PC-9 (cell line): Measurements from ENCODE around the gene CEP41. TPM values are rescaled to one million over a fixed set of nuclear protein-coding genes. Genes with fewer than 3 reads are reported as not detected.

Experiments
- BruUV-seq: library from RNA; stranded (reverse); fragments of 400-500 nt; replicated peaks from 2 replicates; lab custom pipeline; 2021; lab: Mats Ljungman, UMichigan
- CTCF ChIA-PET: fragments of 300-600 bp; sonication (Branson Sonifier 250); formaldehyde crosslinking; loops from one replicate; lab custom pipeline; 2022; ENCODE audit warnings: antibody characterized with exemption; lab: Charles Lee
- POLR2A ChIA-PET: fragments of 300-600 bp; sonication (Branson Sonifier 250); formaldehyde crosslinking; loops from one replicate; lab custom pipeline; 2022; ENCODE audit warnings: antibody characterized with exemption; ENCODE audit not compliant: unreplicated experiment; lab: Charles Lee
- DNase-seq, 2 experiments: peaks; one replicate each; pipeline versions ENCODE4 v3.0.0 to v3.0.0-alpha.2; 2015 to 2022; ENCODE audit warnings: mixed read lengths in 1 of 2
- H2AFZ ChIP-seq: fragments of 200-600 bp; sonication (generic); 2 replicates; pipeline ENCODE4 v1.8.1; 2017; ENCODE audit warnings: antibody characterized with exemption
- H3F3A ChIP-seq: fragments of 200-600 bp; sonication (generic); 2 replicates; pipeline ENCODE4 v1.8.1; 2017; ENCODE audit warnings: antibody characterized with exemption, mild to moderate bottlenecking, low read depth; ENCODE audit not compliant: insufficient read depth
- H3K27ac ChIP-seq: fragments of 200-600 bp; sonication (generic); 2 replicates; pipeline ENCODE4 v1.6.1; 2016; ENCODE audit warnings: mixed run types
- H3K27me3 ChIP-seq: fragments of 200-600 bp; sonication (generic); 2 replicates; pipeline ENCODE4 v1.6.1; 2016; ENCODE audit warnings: low read depth, mixed run types; ENCODE audit not compliant: insufficient read depth
- H3K36me3 ChIP-seq: fragments of 200-600 bp; sonication (generic); 2 replicates; pipeline ENCODE4 v1.6.1; 2016; ENCODE audit warnings: low read depth, mixed run types
- H3K4me1 ChIP-seq: fragments of 200-600 bp; sonication (generic); replicated peaks from 2 replicates; pipeline ENCODE4 v1.6.1; 2016; ENCODE audit warnings: mixed run types; ENCODE audit not compliant: insufficient read depth
- H3K4me2 ChIP-seq: fragments of 200-600 bp; sonication (generic); 2 replicates; pipeline ENCODE4 v1.6.1; 2017; ENCODE audit warnings: mixed run types
- H3K4me3 ChIP-seq: fragments of 200-600 bp; sonication (generic); 2 replicates; pipeline ENCODE4 v1.6.1; 2016; ENCODE audit warnings: mixed run types
- H3K79me2 ChIP-seq: fragments of 200-600 bp; sonication (generic); 2 replicates; pipeline ENCODE4 v1.6.1; 2017; ENCODE audit warnings: low read depth, mixed run types
- H3K9me2 ChIP-seq: fragments of 200-600 bp; sonication (generic); 2 replicates; pipeline ENCODE4 v1.8.1; 2017; ENCODE audit warnings: mild to moderate bottlenecking; ENCODE audit not compliant: insufficient read depth
- H3K9me3 ChIP-seq: fragments of 200-600 bp; sonication (generic); 2 replicates; pipeline ENCODE4 v1.8.1; 2016; ENCODE audit warnings: low read depth; ENCODE audit not compliant: insufficient read depth
- H4K20me1 ChIP-seq: fragments of 200-600 bp; sonication (generic); 2 replicates; pipeline ENCODE4 v1.8.1; 2017; ENCODE audit not compliant: insufficient read depth
- EZH2 ChIP-seq: fragments of 200-600 bp; sonication (generic); IDR thresholded peaks from 2 replicates; pipeline ENCODE4 v1.8.0; 2017; ENCODE audit warnings: antibody characterized with exemption, low read depth
- intact Hi-C: fragments of 100-400 bp; cut with micrococcal nuclease; formaldehyde crosslinking; loops from one replicate; pipeline ENCODE4 v1.10.0; 2022; ENCODE audit not compliant: unreplicated experiment
- total RNA-seq: library from RNA; stranded (reverse); gene quantifications from 2 replicates; pipeline ENCODE4 v1.2.3, GENCODE V29; 2021
- TF ChIP-seq, protein P1 (sequence below): fragments of 200-600 bp; sonication (generic); conservative IDR thresholded peaks from 2 replicates; pipeline ENCODE4 v1.6.1; 2017; ENCODE audit warnings: mixed run types, antibody characterized with exemption, mild to moderate bottlenecking, moderate library complexity

CEP41 gene
- total RNA-seq, 1 experiment from 2014 or later = 18.0 TPM

DNA sequence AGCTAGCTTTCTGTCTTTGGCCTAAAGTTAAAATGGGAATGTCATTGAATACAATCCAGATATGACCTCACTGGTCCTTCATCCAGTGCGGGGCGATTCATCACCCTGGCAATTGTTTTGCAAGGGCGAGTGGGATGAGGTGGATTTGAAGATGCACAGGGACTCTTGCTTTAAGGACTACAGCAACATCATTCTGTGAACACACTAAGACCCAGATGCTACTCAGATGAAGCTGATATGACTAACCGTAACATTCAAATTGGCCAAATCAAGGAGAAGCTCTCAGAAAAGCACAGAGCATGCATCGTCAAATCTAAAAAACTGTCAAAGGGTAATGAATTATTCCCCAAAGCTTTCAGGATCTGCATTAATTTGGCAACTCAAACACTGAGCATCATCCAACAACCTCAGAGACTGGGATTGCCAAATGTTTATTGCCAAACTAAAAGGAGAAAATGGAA lies 47.7 kb downstream of the CEP41 start:
- intact Hi-C loops = no loop called here
- no peaks in the 10 kb centered on the region for H3K4me1 ChIP-seq
- H4K20me1 ChIP-seq = no peaks in the 10 kb centered on the region
- H3K27ac ChIP-seq = no peak overlapping the region
- no TSS peak for BruUV-seq
- H3K27me3 ChIP-seq = no peaks in the 10 kb centered on the region
- H2AFZ ChIP-seq = no peak overlapping the region
- no peaks in the 10 kb centered on the region for H3K9me2 ChIP-seq
- H3K4me3 ChIP-seq = no peak overlapping the region
- TF ChIP-seq, protein P1, sequence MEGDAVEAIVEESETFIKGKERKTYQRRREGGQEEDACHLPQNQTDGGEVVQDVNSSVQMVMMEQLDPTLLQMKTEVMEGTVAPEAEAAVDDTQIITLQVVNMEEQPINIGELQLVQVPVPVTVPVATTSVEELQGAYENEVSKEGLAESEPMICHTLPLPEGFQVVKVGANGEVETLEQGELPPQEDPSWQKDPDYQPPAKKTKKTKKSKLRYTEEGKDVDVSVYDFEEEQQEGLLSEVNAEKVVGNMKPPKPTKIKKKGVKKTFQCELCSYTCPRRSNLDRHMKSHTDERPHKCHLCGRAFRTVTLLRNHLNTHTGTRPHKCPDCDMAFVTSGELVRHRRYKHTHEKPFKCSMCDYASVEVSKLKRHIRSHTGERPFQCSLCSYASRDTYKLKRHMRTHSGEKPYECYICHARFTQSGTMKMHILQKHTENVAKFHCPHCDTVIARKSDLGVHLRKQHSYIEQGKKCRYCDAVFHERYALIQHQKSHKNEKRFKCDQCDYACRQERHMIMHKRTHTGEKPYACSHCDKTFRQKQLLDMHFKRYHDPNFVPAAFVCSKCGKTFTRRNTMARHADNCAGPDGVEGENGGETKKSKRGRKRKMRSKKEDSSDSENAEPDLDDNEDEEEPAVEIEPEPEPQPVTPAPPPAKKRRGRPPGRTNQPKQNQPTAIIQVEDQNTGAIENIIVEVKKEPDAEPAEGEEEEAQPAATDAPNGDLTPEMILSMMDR = no peak
- no peak for TF ChIP-seq EZH2
- H3K79me2 ChIP-seq = no peaks in the 10 kb centered on the region
- ChIA-PET CTCF (interaction anchor here (0.5 kb wide), 1 partner anchor 330 kb away, joined by 14 read pairs; no protein-coding TSS in a partner anchor), POLR2A (no interaction called here)
- no peaks in the 10 kb centered on the region for H3K36me3 ChIP-seq
- DNase-seq = no peak
- H3K9me3 ChIP-seq = no peaks in the 10 kb centered on the region
- no peak overlapping the region for H3K4me2 ChIP-seq
- H3F3A ChIP-seq = no peaks in the 10 kb centered on the region

DNA sequence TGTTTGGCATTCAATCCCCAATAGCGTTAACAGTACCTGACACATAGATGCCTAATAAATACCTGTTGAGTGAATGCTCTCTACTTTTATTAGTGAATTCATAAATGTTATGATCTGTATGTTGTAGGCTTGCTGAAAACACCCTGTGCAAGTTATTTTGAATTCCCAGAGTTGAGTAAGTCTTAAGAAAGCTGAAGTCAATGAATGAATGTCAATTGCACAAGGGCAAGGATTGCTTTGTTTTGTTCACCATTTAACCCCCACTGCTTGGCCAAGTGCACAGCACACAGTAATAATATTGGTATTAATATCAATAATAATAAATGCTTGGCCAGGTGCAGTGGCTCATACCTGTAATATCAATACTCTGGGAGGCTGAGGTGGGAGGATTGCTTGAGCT lies 50.3 kb downstream of the CEP41 start:
- no peaks in the 10 kb centered on the region for H3K27me3 ChIP-seq
- DNase-seq = no peak
- H3K9me3 ChIP-seq = no peaks in the 10 kb centered on the region
- ChIA-PET POLR2A (no interaction called here), CTCF (no interaction called here)
- BruUV-seq = no TSS peak
- intact Hi-C loops = no loop called here
- no peak overlapping the region for H3K4me3 ChIP-seq
- no peaks in the 10 kb centered on the region for H3K79me2 ChIP-seq
- no peaks in the 10 kb centered on the region for H3K36me3 ChIP-seq
- no peak overlapping the region for H2AFZ ChIP-seq
- H3K27ac ChIP-seq = no peak overlapping the region
- H4K20me1 ChIP-seq = no peaks in the 10 kb centered on the region
- no peaks in the 10 kb centered on the region for H3K9me2 ChIP-seq
- H3K4me2 ChIP-seq = no peak overlapping the region
- no peaks in the 10 kb centered on the region for H3F3A ChIP-seq
- H3K4me1 ChIP-seq = no peaks in the 10 kb centered on the region
- TF ChIP-seq, protein P1 = no peak
- no peak for TF ChIP-seq EZH2

GRCh38 chr7:130388671-130389070 lies 52.1 kb downstream of the CEP41 start:
- Histone ChIP-seq H3K27me3 (no peaks in the 10 kb centered on the region), H3K9me3 (no peaks in the 10 kb centered on the region), H3K4me3 (no peak overlapping the region), H3F3A (no peaks in the 10 kb centered on the region), H3K9me2 (no peaks in the 10 kb centered on the region), H3K4me2 (no peak overlapping the region), H4K20me1 (no peaks in the 10 kb centered on the region), H2AFZ (no peak overlapping the region), H3K4me1 (no peaks in the 10 kb centered on the region), H3K36me3 (no peaks in the 10 kb centered on the region), H3K79me2 (no peaks in the 10 kb centered on the region), H3K27ac (no peak overlapping the region)
- TF ChIP-seq, protein P1 = no peak
- TF ChIP-seq EZH2 = no peak
- BruUV-seq = no TSS peak
- CTCF ChIA-PET = no interaction called here
- intact Hi-C loops = no loop called here
- DNase-seq = no peak
- POLR2A ChIA-PET = no interaction called here
